Endothelial cell of umbilical vein (primary cell): ENCODE results near the gene CBL.
"Not testable (repeated sequence)": the region's sequence is repeated elsewhere in the genome, so short reads cannot be mapped to it uniquely, and the experiment has no call there.

Experiments
- EZH2 ChIP-seq: IDR thresholded peaks from 2 replicates; pipeline ENCODE4 v1.6.1; 2012; ENCODE audit warnings: borderline replicate concordance, low read depth, mild to moderate bottlenecking, moderate library complexity, low read length, inconsistent platforms; ENCODE audit not compliant: severe bottlenecking
- FOS ChIP-seq: IDR thresholded peaks from 2 replicates; pipeline ENCODE4 v1.6.1; 2011; ENCODE audit warnings: mild to moderate bottlenecking, low read length, moderate library complexity, borderline replicate concordance; ENCODE audit not compliant: insufficient read depth
- GATA2 ChIP-seq: IDR thresholded peaks from 2 replicates; pipeline ENCODE4 v1.7.0; 2011; ENCODE audit warnings: low read depth, mild to moderate bottlenecking, moderate library complexity, mixed read lengths, low read length; ENCODE audit not compliant: insufficient read length, insufficient read depth
- MAX ChIP-seq: IDR thresholded peaks from 2 replicates; pipeline ENCODE4 v1.6.1; 2011; ENCODE audit not compliant: insufficient read depth, insufficient read length
- MYC ChIP-seq: IDR thresholded peaks from one replicate; pipeline ENCODE4 v1.6.1; 2011; ENCODE audit warnings: mild to moderate bottlenecking, low read depth, low read length
- POLR2A ChIP-seq: IDR thresholded peaks from 2 replicates; pipeline ENCODE4 v1.6.1; 2012; ENCODE audit warnings: low read depth, mild to moderate bottlenecking, control low read depth, low read length
- POLR2AphosphoS5 ChIP-seq: IDR thresholded peaks from 2 replicates; pipeline ENCODE4 v1.6.1; 2012; ENCODE audit warnings: low read depth, mild to moderate bottlenecking, control low read depth, low read length, moderate library complexity; ENCODE audit not compliant: insufficient read depth
- TF ChIP-seq, protein P1 (sequence below), 2 donors: IDR thresholded peaks; 1 replicate in 1 of 2; 2 replicates in 1 of 2; pipeline ENCODE4 v1.5.1; 2011; ENCODE audit warnings: low read length in 2 of 2, mild to moderate bottlenecking in 2 of 2, moderate library complexity in 2 of 2, control low read depth in 1 of 2, inconsistent platforms in 1 of 2, low read depth in 1 of 2; ENCODE audit not compliant: insufficient read depth in 1 of 2; ENCODE audit errors: extremely low read depth in 1 of 2

GRCh38 chr11:119201236-119201635 is 4.9 kb upstream of the CBL start:
- TF ChIP-seq, protein P1, sequence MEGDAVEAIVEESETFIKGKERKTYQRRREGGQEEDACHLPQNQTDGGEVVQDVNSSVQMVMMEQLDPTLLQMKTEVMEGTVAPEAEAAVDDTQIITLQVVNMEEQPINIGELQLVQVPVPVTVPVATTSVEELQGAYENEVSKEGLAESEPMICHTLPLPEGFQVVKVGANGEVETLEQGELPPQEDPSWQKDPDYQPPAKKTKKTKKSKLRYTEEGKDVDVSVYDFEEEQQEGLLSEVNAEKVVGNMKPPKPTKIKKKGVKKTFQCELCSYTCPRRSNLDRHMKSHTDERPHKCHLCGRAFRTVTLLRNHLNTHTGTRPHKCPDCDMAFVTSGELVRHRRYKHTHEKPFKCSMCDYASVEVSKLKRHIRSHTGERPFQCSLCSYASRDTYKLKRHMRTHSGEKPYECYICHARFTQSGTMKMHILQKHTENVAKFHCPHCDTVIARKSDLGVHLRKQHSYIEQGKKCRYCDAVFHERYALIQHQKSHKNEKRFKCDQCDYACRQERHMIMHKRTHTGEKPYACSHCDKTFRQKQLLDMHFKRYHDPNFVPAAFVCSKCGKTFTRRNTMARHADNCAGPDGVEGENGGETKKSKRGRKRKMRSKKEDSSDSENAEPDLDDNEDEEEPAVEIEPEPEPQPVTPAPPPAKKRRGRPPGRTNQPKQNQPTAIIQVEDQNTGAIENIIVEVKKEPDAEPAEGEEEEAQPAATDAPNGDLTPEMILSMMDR (IDR thresholded peaks at IDR 0.05; ENCODE audit: extremely low read depth in 1 of 2, insufficient read depth in 1 of 2, low read depth in 1 of 2, low read length in 2 of 2), result not testable (repeated sequence)
- not testable (repeated sequence) for TF ChIP-seq MAX, POLR2A, EZH2, GATA2, POLR2AphosphoS5, FOS, MYC
